ENCODE measurements around the gene GFOD1.

DNA sequence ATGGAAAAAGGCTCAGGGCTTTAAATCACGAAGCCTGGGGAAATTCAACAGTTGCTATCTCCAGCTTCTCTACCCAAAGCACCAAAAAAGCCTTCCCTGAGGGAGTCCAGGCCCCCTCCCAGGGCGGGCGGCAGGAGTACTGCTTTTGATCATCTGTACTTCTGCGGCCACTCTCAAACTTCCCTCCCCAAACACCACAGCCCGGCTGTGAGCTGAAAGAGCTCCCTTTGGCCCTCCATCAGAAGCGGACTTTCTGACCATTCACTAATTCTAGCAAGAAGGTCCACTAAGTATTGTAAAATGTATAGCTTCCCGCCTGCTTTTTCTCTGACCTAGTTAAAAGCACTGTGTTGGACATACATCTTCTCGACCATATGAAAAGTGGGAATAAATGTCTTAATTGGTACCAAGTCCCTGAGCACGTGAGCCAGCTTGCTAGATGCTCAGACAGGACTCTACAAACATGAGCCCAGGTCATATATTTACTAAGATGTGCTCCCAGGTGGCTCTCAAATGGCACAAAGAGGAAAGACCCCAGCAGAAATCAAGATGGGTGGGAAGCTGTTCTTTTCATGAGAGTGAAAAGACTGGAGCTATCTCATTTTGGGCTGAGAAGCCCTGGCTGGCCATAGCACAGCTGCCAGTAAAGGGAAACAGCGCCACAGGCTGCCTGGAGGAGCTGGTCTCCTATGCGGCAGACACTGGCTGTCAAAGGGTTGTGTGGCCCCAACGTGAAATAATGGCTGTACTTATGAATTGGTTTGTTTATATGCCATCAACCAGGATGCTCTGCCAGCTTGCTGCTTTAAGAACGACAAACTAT, 58.6 kb downstream of the GFOD1 start:
- TF ChIP-seq ARNT (IDR thresholded peaks at IDR 0.05) (no peak), ELF4 (IDR thresholded peaks at IDR 0.05) (no peak)
